LoVo (cell line): ENCODE measurements around the gene RNF220.
"Not testable (repeated sequence)": the region's sequence is repeated elsewhere in the genome, so short reads cannot be mapped to it uniquely, and the experiment has no call there.

ENCODE experiments used
- DNase-seq: peaks from one replicate; pipeline ENCODE4 v3.0.0-alpha.2; 2016; ENCODE audit warnings: low spot score

Gene RNF220

GRCh38 chr1:44678626-44679025 lies 273.6 kb downstream of the RNF220 start:
- no peak for DNase-seq

GRCh38 chr1:44679468-44679867 lies 274.4 kb downstream of the RNF220 start:
- DNase-seq = no peak

GRCh38 chr1:44681905-44682882 lies 277.1 kb downstream of the RNF220 start:
- no peak for DNase-seq

- no peak for DNase-seq
Measured at GRCh38 chr1:44682883-44683265, 277.8 kb downstream of the RNF220 start.

- no peak for DNase-seq
Measured at GRCh38 chr1:44684525-44684924, 279.5 kb downstream of the RNF220 start.

- DNase-seq = no peak
Measured at GRCh38 chr1:44685218-44685617, 280.2 kb downstream of the RNF220 start.

- no peak for DNase-seq
Measured at GRCh38 chr1:44685881-44686280, 280.8 kb downstream of the RNF220 start.

GRCh38 chr1:44688760-44689446 lies 283.8 kb downstream of the RNF220 start:
- peak; percentile 57 for DNase-seq

GRCh38 chr1:44689447-44689765 lies 284.4 kb downstream of the RNF220 start:
- DNase-seq = no peak

GRCh38 chr1:44693159-44693558 lies 288.1 kb downstream of the RNF220 start:
- DNase-seq = no peak

GRCh38 chr1:44693900-44694299 lies 288.8 kb downstream of the RNF220 start:
- DNase-seq = no peak

- DNase-seq = no peak
Measured at GRCh38 chr1:44694863-44695478, 289.9 kb downstream of the RNF220 start.

- DNase-seq = no peak
Measured at GRCh38 chr1:44695671-44696070, 290.6 kb downstream of the RNF220 start.

- DNase-seq = no peak
Measured at GRCh38 chr1:44696101-44696500, 291.0 kb downstream of the RNF220 start.

GRCh38 chr1:44696789-44697345 lies 291.8 kb downstream of the RNF220 start:
- DNase-seq = no peak

- DNase-seq = no peak
Measured at GRCh38 chr1:44698138-44698537, 293.1 kb downstream of the RNF220 start.

GRCh38 chr1:44699375-44699774 lies 294.3 kb downstream of the RNF220 start:
- DNase-seq = not testable (repeated sequence)

GRCh38 chr1:44700573-44700972 lies 295.5 kb downstream of the RNF220 start:
- DNase-seq = no peak

GRCh38 chr1:44701141-44701573 lies 296.1 kb downstream of the RNF220 start:
- no peak for DNase-seq
